ENCODE results near the gene VAMP7.
"Not testable (repeated sequence)": the region's sequence is repeated elsewhere in the genome, so short reads cannot be mapped to it uniquely, and the experiment has no call there.

Gene VAMP7

GRCh38 chrX:155923200-155923599, 42.1 kb downstream of the VAMP7 start:
- DNase-seq, result no peak

GRCh38 chrX:155930852-155931618, 49.9 kb downstream of the VAMP7 start:
- not testable (repeated sequence) for DNase-seq

- no peak for DNase-seq
Observed at GRCh38 chrX:155938132-155938531, 57.0 kb downstream of the VAMP7 start.

GRCh38 chrX:155949098-155949497, 68.0 kb downstream of the VAMP7 start:
- DNase-seq, result no peak

GRCh38 chrX:155951237-155951789, 70.2 kb downstream of the VAMP7 start:
- DNase-seq, result no peak

- no peak for DNase-seq
Observed at GRCh38 chrX:155953055-155953454, 71.9 kb downstream of the VAMP7 start.

GRCh38 chrX:155954793-155955192, 73.6 kb downstream of the VAMP7 start:
- DNase-seq, result no peak

GRCh38 chrX:155956099-155956498, 75.0 kb downstream of the VAMP7 start:
- no peak for DNase-seq

- DNase-seq, result no peak
Observed at GRCh38 chrX:155956649-155957048, 75.5 kb downstream of the VAMP7 start.

- DNase-seq, result no peak
Observed at GRCh38 chrX:155957843-155958242, 76.7 kb downstream of the VAMP7 start.

- DNase-seq, result no peak
Observed at GRCh38 chrX:155959018-155959587, 78.0 kb downstream of the VAMP7 start.

- no peak for DNase-seq
Observed at GRCh38 chrX:155962906-155963305, 81.8 kb downstream of the VAMP7 start.

- DNase-seq, result no peak
Observed at GRCh38 chrX:155966876-155967275, 85.7 kb downstream of the VAMP7 start.

- DNase-seq, result no peak
Observed at GRCh38 chrX:155967653-155968325, 86.6 kb downstream of the VAMP7 start.

- DNase-seq, result no peak
Observed at GRCh38 chrX:155968326-155968661, 87.1 kb downstream of the VAMP7 start.

- DNase-seq, result no peak
Observed at GRCh38 chrX:155968791-155969190, 87.6 kb downstream of the VAMP7 start.

- not testable (repeated sequence) for DNase-seq
Observed at GRCh38 chrX:155971658-155972057, 90.5 kb downstream of the VAMP7 start.

- DNase-seq, result not testable (repeated sequence)
Observed at GRCh38 chrX:155972241-155972640, 91.1 kb downstream of the VAMP7 start.

GRCh38 chrX:155983326-155983725, 102.2 kb downstream of the VAMP7 start:
- no peak for DNase-seq

- no peak for DNase-seq
Observed at GRCh38 chrX:155985208-155985607, 104.1 kb downstream of the VAMP7 start.

GRCh38 chrX:155986995-155987394, 105.8 kb downstream of the VAMP7 start:
- DNase-seq, result not testable (repeated sequence)

GRCh38 chrX:155988859-155989258, 107.7 kb downstream of the VAMP7 start:
- DNase-seq, result no peak

Measured in effector CD4-positive, alpha-beta T cell (primary cell).